Activated CD8-positive, alpha-beta T cell treated with anti-CD3 and anti-CD28 coated beads for 36 hours (primary cell): Measurements from ENCODE around the gene CCT2. TPM values are rescaled to one million over a fixed set of nuclear protein-coding genes. Genes with fewer than 3 reads are reported as not detected.

Experiments
- ATAC-seq: fragments of 200-7000 bp; cut with Tn5 transposase; one replicate; pipeline ENCODE4 v1.10.0; 2021; ENCODE audit warnings: mild to moderate bottlenecking, moderate library complexity
- CTCF ChIA-PET: fragments of 350-600 bp; sonication (Branson Sonifier 250); formaldehyde crosslinking; loops from one replicate; lab custom pipeline; 2021; ENCODE audit warnings: antibody characterized with exemption; lab: Charles Lee
- POLR2A ChIA-PET: fragments of 350-600 bp; sonication (Branson Sonifier 250); formaldehyde crosslinking; loops from one replicate; lab custom pipeline; 2021; ENCODE audit warnings: antibody characterized with exemption; lab: Charles Lee
- DNase-seq: peaks from one replicate; pipeline ENCODE4 v3.0.0-alpha.2; 2020
- H3K27ac Mint-ChIP-seq: one replicate; pipeline ENCODE4 v1.8.0; 2021; ENCODE audit warnings: mild to moderate bottlenecking, mixed read lengths
- H3K27me3 Mint-ChIP-seq: one replicate; pipeline ENCODE4 v1.8.0; 2021; ENCODE audit warnings: mixed read lengths
- H3K36me3 Mint-ChIP-seq: one replicate; pipeline ENCODE4 v1.8.0; 2021; ENCODE audit warnings: low read depth, mixed read lengths
- H3K4me1 Mint-ChIP-seq: one replicate; pipeline ENCODE4 v1.8.0; 2021; ENCODE audit warnings: low read depth, mixed read lengths
- H3K4me3 Mint-ChIP-seq: one replicate; pipeline ENCODE4 v1.8.0; 2021; ENCODE audit warnings: mild to moderate bottlenecking, moderate library complexity, mixed read lengths
- H3K9me3 Mint-ChIP-seq: one replicate; pipeline ENCODE4 v1.8.0; 2021; ENCODE audit warnings: mixed read lengths
- intact Hi-C: fragments of 100-400 bp; cut with micrococcal nuclease; formaldehyde crosslinking; loops from one replicate; pipeline ENCODE4 v1.10.0; 2022
- total RNA-seq, 2 experiments: library from RNA; stranded (reverse); gene quantifications; one replicate each; pipeline ENCODE4 v1.2.3, GENCODE V29; 2021
- TF ChIP-seq, protein P1 (sequence below): fragments of 200-600 bp; IDR thresholded peaks from one replicate; pipeline ENCODE4 v1.8.0; 2022; ENCODE audit warnings: antibody characterized with exemption, mild to moderate bottlenecking

Gene CCT2
- total RNA-seq, 2 experiments from 2014 or later: 389 to 403 TPM

DNA sequence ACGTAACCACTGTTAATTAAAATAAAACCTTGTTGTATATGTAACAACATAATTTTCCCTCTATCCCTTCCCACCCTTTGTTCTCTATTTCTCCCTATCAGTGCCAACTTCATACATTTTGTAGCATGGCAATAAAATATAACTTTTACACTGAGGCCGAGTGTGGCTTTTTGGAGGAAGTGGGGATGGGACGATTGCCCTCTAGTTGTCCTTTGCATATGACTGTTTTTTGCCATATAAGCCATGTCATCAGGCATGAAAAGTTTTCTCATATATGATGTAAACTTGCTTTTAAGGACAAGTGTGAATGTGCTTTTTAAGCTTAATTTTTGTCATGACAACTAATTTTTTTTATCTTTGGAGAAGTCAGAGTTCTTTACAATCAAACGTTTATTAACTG lies 6.2 kb upstream of the CCT2 start:
- H3K36me3 Mint-ChIP-seq: peaks cover 8% of the 10 kb centered on the region
- CTCF ChIA-PET: interaction anchor here (0.6 to 9.3 kb wide), 5 partner anchors 10 to 288 kb away, joined by 3 to 78 read pairs (median 4); no protein-coding TSS in a partner anchor
- ATAC-seq (no peak), DNase-seq (no peak)
- no peaks in the 10 kb centered on the region for H3K9me3 Mint-ChIP-seq
- no peak overlapping the region for H3K4me3 Mint-ChIP-seq
- H3K4me1 Mint-ChIP-seq: peaks cover 8% of the 10 kb centered on the region
- POLR2A ChIA-PET: no interaction called here
- TF ChIP-seq, protein P1, sequence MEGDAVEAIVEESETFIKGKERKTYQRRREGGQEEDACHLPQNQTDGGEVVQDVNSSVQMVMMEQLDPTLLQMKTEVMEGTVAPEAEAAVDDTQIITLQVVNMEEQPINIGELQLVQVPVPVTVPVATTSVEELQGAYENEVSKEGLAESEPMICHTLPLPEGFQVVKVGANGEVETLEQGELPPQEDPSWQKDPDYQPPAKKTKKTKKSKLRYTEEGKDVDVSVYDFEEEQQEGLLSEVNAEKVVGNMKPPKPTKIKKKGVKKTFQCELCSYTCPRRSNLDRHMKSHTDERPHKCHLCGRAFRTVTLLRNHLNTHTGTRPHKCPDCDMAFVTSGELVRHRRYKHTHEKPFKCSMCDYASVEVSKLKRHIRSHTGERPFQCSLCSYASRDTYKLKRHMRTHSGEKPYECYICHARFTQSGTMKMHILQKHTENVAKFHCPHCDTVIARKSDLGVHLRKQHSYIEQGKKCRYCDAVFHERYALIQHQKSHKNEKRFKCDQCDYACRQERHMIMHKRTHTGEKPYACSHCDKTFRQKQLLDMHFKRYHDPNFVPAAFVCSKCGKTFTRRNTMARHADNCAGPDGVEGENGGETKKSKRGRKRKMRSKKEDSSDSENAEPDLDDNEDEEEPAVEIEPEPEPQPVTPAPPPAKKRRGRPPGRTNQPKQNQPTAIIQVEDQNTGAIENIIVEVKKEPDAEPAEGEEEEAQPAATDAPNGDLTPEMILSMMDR: no peak
- intact Hi-C loops: loop anchor here (10.0 kb wide), 1 partner anchor 94 kb away; no protein-coding TSS in a partner anchor
- no peak overlapping the region for H3K27ac Mint-ChIP-seq
- H3K27me3 Mint-ChIP-seq: no peaks in the 10 kb centered on the region

DNA sequence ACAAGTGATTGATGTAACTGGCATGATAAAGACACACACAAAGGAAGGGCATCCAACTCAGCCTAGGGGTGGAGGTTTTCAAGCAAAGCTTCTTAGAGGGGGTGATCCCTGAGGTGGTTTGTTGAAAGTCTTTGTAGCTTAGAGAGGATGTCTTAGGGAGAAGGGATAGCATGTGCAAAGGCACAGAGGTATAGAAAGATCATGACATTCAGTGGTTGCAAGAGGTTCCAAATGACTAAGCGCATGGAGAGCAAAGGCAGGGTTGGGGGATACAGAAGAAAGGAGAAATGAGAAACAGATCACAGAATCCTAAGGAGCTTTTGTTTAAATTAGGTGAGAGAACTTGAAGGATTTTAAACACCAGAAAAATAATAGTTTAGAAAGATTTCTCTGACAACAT lies 5.2 kb upstream of the CCT2 start:
- Mint-ChIP-seq H3K4me1 (peaks cover 8% of the 10 kb centered on the region), H3K36me3 (no peaks in the 10 kb centered on the region), H3K27me3 (no peaks in the 10 kb centered on the region), H3K4me3 (no peak overlapping the region), H3K27ac (no peak overlapping the region), H3K9me3 (no peaks in the 10 kb centered on the region)
- intact Hi-C loops: no loop called here
- POLR2A ChIA-PET: interaction anchor here (1.2 to 1.4 kb wide), 2 partner anchors 12 to 84 kb away, joined by 5 to 6 read pairs; no protein-coding TSS in a partner anchor
- TF ChIP-seq, protein P1: no peak
- ATAC-seq (no peak), DNase-seq (no peak)
- CTCF ChIA-PET: interaction anchor here (1.4 to 9.3 kb wide), 3 partner anchors 11 to 222 kb away, joined by 3 to 78 read pairs (median 8); no protein-coding TSS in a partner anchor

DNA sequence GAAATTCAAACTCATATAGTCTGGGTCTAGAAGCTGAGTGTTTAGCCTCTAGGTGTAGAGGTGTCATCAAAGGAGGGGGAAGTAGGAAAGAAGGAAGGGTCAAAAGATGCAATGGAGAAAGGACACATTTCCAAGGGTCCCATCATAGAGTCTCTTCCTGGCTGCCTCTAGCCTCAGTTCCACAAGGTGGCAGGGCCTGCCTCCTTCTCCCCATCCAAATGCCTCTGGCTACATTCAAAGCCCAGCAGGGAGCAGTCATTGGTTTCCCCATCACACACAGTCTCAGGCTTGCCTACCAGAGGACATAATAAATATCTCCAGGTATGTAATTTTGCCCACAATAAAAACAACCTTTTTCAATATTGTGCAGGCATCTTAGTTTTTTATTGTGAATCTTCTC lies 2.1 kb upstream of the CCT2 start:
- TF ChIP-seq, protein P1: no peak
- H3K4me3 Mint-ChIP-seq: no peak overlapping the region
- DNase-seq: no peak
- intact Hi-C loops: no loop called here
- peaks cover 20% of the 10 kb centered on the region for H3K36me3 Mint-ChIP-seq
- POLR2A ChIA-PET: no interaction called here
- H3K9me3 Mint-ChIP-seq: no peaks in the 10 kb centered on the region
- peaks cover 16% of the 10 kb centered on the region for H3K4me1 Mint-ChIP-seq
- ATAC-seq: no peak
- H3K27ac Mint-ChIP-seq: no peak overlapping the region
- CTCF ChIA-PET: interaction anchor here (0.8 to 9.3 kb wide), 4 partner anchors 9 to 225 kb away, joined by 3 to 78 read pairs (median 8); no protein-coding TSS in a partner anchor
- no peaks in the 10 kb centered on the region for H3K27me3 Mint-ChIP-seq

DNA sequence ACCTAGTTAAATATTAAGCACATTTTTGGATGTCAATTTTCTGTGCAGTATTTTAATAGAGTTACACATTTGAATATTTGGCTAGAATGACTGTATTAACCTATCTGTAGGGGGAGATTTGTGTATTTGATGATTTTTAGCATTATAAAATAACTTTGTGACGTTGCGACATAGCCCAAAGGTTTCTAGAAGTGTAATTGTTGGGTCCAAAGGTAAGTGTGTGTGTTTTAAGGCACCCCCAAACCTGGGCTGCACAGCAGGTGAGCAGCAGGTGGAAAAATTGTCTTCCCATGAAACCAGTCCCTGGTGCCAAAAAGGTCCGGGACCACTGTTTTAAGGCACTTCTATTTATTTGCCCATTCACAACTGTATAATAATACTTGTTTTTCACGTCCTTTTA lies 3.3 kb downstream of the CCT2 start:
- intact Hi-C loops: no loop called here
- Mint-ChIP-seq H3K4me3 (no peak overlapping the region), H3K4me1 (peaks cover 38% of the 10 kb centered on the region), H3K36me3 (peaks cover 67% of the 10 kb centered on the region), H3K9me3 (no peaks in the 10 kb centered on the region), H3K27ac (no peak overlapping the region), H3K27me3 (no peaks in the 10 kb centered on the region)
- ChIA-PET CTCF (interaction anchor here (1.0 kb wide), 1 partner anchor 51 kb away, joined by 3 read pairs; no protein-coding TSS in a partner anchor), POLR2A (no interaction called here)
- ATAC-seq: no peak
- DNase-seq: no peak
- TF ChIP-seq, protein P1: no peak

- H3K4me1 Mint-ChIP-seq: peaks cover 38% of the 10 kb centered on the region
- no peaks in the 10 kb centered on the region for H3K9me3 Mint-ChIP-seq
- H3K27ac Mint-ChIP-seq: no peak overlapping the region
- H3K4me3 Mint-ChIP-seq: no peak overlapping the region
- CTCF ChIA-PET: interaction anchor here (1.0 to 1.1 kb wide), 2 partner anchors 18 to 51 kb away, joined by 3 to 4 read pairs; no protein-coding TSS in a partner anchor
- POLR2A ChIA-PET: interaction anchor here (0.8 kb wide), 1 partner anchor 298 kb away, joined by 3 read pairs; no protein-coding TSS in a partner anchor
- no peaks in the 10 kb centered on the region for H3K27me3 Mint-ChIP-seq
- ATAC-seq: no peak
- no peak for DNase-seq
- TF ChIP-seq, protein P1: no peak
- H3K36me3 Mint-ChIP-seq: peaks cover 72% of the 10 kb centered on the region
- intact Hi-C loops: no loop called here
Measured at GRCh38 chr12:69589082-69589481, 3.8 kb downstream of the CCT2 start.
